HEK293 (cell line): Measurements from ENCODE around the gene INAVA.

Experiments used
- REST ChIP-seq: fragments of 450-650 bp; formaldehyde crosslinking; IDR thresholded peaks from 2 replicates; pipeline ENCODE4 v1.5.1; 2016; ENCODE audit warnings: missing biosample characterization, missing genetic modification characterization
- ZBTB26 ChIP-seq: fragments of 450-650 bp; formaldehyde crosslinking; optimal IDR thresholded peaks from 2 replicates; pipeline ENCODE3; 2016; ENCODE audit warnings: missing biosample characterization, mild to moderate bottlenecking, missing genetic modification characterization
- ZNF121 ChIP-seq: fragments of 450-650 bp; formaldehyde crosslinking; IDR thresholded peaks from 2 replicates; pipeline ENCODE4 v1.5.1; 2016; ENCODE audit warnings: missing biosample characterization, missing genetic modification characterization
- ZNF239 ChIP-seq: fragments of 450-650 bp; formaldehyde crosslinking; IDR thresholded peaks from 2 replicates; pipeline ENCODE4 v1.5.1; 2016; ENCODE audit warnings: missing biosample characterization, missing genetic modification characterization
- ZNF426 ChIP-seq: fragments of 450-650 bp; formaldehyde crosslinking; IDR thresholded peaks from 2 replicates; pipeline ENCODE4 v1.5.1; 2017; ENCODE audit warnings: missing biosample characterization, missing genetic modification characterization, mild to moderate bottlenecking, inconsistent platforms, moderate library complexity
- ZNF776 ChIP-seq: fragments of 450-650 bp; formaldehyde crosslinking; IDR thresholded peaks from 2 replicates; pipeline ENCODE4 v1.5.0; 2017; ENCODE audit warnings: missing biosample characterization, missing genetic modification characterization, borderline replicate concordance
- TF ChIP-seq, protein P1 (sequence below): fragments of 450-650 bp; formaldehyde crosslinking; IDR thresholded peaks from 2 replicates; pipeline ENCODE4 v1.5.1; 2016; ENCODE audit warnings: missing biosample characterization, missing genetic modification characterization
- TF ChIP-seq, protein P2 (sequence below): fragments of 450-650 bp; formaldehyde crosslinking; IDR thresholded peaks from 2 replicates; pipeline ENCODE4 v1.5.1; 2016; ENCODE audit warnings: missing biosample characterization, missing genetic modification characterization
- TF ChIP-seq, protein P3 (sequence below): fragments of 450-650 bp; formaldehyde crosslinking; IDR thresholded peaks from 2 replicates; pipeline ENCODE4 v1.5.1; 2016; ENCODE audit warnings: missing biosample characterization, missing genetic modification characterization

- TF ChIP-seq ZNF426 = no peak
- TF ChIP-seq, protein P1, sequence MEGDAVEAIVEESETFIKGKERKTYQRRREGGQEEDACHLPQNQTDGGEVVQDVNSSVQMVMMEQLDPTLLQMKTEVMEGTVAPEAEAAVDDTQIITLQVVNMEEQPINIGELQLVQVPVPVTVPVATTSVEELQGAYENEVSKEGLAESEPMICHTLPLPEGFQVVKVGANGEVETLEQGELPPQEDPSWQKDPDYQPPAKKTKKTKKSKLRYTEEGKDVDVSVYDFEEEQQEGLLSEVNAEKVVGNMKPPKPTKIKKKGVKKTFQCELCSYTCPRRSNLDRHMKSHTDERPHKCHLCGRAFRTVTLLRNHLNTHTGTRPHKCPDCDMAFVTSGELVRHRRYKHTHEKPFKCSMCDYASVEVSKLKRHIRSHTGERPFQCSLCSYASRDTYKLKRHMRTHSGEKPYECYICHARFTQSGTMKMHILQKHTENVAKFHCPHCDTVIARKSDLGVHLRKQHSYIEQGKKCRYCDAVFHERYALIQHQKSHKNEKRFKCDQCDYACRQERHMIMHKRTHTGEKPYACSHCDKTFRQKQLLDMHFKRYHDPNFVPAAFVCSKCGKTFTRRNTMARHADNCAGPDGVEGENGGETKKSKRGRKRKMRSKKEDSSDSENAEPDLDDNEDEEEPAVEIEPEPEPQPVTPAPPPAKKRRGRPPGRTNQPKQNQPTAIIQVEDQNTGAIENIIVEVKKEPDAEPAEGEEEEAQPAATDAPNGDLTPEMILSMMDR = no peak
- TF ChIP-seq, protein P2, sequence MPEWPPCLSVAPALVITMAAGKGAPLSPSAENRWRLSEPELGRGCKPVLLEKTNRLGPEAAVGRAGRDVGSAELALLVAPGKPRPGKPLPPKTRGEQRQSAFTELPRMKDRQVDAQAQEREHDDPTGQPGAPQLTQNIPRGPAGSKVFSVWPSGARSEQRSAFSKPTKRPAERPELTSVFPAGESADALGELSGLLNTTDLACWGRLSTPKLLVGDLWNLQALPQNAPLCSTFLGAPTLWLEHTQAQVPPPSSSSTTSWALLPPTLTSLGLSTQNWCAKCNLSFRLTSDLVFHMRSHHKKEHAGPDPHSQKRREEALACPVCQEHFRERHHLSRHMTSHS = no peak
- no peak for TF ChIP-seq ZBTB26 (tag by site-specific recombination)
- TF ChIP-seq REST (tag by site-specific recombination) = no peak
- no peak for TF ChIP-seq ZNF239 (tag by site-specific recombination)
- TF ChIP-seq ZNF121 (tag by site-specific recombination) = no peak
- TF ChIP-seq ZNF776 (tag by site-specific recombination) = no peak
- TF ChIP-seq, protein P3, sequence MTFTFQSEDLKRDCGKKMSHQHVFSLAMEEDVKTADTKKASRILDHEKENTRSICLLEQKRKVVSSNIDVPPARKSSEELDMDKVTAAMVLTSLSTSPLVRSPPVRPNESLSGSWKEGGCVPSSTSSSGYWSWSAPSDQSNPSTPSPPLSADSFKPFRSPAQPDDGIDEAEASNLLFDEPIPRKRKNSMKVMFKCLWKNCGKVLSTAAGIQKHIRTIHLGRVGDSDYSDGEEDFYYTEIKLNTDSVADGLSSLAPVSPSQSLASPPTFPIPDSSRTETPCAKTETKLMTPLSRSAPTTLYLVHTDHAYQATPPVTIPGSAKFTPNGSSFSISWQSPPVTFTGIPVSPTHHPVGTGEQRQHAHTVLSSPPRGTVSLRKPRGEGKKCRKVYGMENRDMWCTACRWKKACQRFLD (tag by site-specific recombination) = no peak
Observed at GRCh38 chr1:200887036-200887435, 7.7 kb upstream of the INAVA start.
